ENCODE data around the gene PSMD3. TPM values are rescaled to one million over a fixed set of nuclear protein-coding genes. Genes with fewer than 3 reads are reported as not detected.

Gene PSMD3
- total RNA-seq, 2 experiments from 2014 or later: 90.3 to 92.2 TPM

- H3K4me3 Mint-ChIP-seq: no peak overlapping the region
- no peaks in the 10 kb centered on the region for H3K27me3 Mint-ChIP-seq
- POLR2A ChIA-PET: interaction anchor here (0.9 kb wide), 1 partner anchor 22 kb away, joined by 3 read pairs; the partner anchor contains the start of gene MED24
- no peak overlapping the region for H3K27ac Mint-ChIP-seq
- peaks cover 37% of the 10 kb centered on the region for H3K36me3 Mint-ChIP-seq (ENCODE audit: low read depth)
- CTCF ChIA-PET: interaction anchor here (1.1 to 1.7 kb wide), 2 partner anchors 19 to 53 kb away, joined by 3 to 4 read pairs; no protein-coding TSS in a partner anchor
- H3K4me1 Mint-ChIP-seq: no peaks in the 10 kb centered on the region
- no peak for DNase-seq
- H3K9me3 Mint-ChIP-seq: no peaks in the 10 kb centered on the region
Measured at GRCh38 chr17:40032322-40033320, 52.0 kb downstream of the PSMD3 start.

- no peak overlapping the region for H3K4me3 Mint-ChIP-seq
- POLR2A ChIA-PET: no interaction called here
- no peaks in the 10 kb centered on the region for H3K9me3 Mint-ChIP-seq
- H3K27ac Mint-ChIP-seq: no peak overlapping the region
- H3K36me3 Mint-ChIP-seq (ENCODE audit: low read depth): peaks cover 34% of the 10 kb centered on the region
- CTCF ChIA-PET: interaction anchor here (0.6 to 1.7 kb wide), 2 partner anchors 53 to 87 kb away, joined by 3 to 4 read pairs; no protein-coding TSS in a partner anchor
- no peaks in the 10 kb centered on the region for H3K4me1 Mint-ChIP-seq
- no peaks in the 10 kb centered on the region for H3K27me3 Mint-ChIP-seq
- no peak for DNase-seq
Measured at GRCh38 chr17:40033339-40033738, 52.7 kb downstream of the PSMD3 start.

DNA sequence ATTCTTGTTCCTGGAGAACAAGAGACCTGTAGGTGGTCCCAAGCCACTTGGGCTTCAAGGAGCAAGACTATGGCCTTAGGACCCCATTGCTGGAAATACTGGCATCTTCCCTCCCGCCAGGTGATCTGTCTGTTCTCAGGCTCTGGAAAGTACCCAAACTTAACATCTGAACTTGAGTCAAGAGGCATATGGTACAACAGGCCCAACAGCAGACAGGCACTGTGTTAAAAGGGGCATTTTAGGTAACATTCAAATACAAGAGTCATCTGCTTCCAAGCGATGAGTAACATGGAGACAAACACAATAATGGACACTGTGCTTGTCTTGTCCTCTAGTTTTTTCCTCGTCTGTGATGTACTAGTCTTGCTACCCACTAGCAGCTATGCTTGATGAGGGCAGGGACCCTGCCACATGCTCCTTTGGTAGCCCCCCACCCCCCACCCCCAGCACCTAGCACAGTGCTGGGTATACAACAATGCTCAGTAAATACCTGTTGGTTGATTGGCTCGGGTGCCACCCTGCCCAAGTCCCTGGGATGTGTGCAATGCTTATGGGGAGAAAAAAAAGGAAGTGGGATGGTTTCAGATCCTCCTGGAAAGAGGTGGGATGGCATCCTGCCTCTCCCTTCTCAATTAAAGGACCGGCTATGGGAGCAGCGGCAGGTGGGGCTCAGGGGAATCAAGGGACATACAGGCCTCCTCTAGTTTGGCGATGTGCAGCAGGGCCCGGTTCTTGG lies 54.0 kb downstream of the PSMD3 start:
- no peak for DNase-seq
- H3K4me1 Mint-ChIP-seq: no peaks in the 10 kb centered on the region
- no peaks in the 10 kb centered on the region for H3K27me3 Mint-ChIP-seq
- H3K36me3 Mint-ChIP-seq (ENCODE audit: low read depth): peaks cover 24% of the 10 kb centered on the region
- no peaks in the 10 kb centered on the region for H3K9me3 Mint-ChIP-seq
- ChIA-PET CTCF (interaction anchor here (1.1 to 1.5 kb wide), 3 partner anchors 41 to 78 kb away, joined by 3 to 4 read pairs (median 4); no protein-coding TSS in a partner anchor), POLR2A (interaction anchor here (1.3 kb wide), 1 partner anchor 8 kb away, joined by 4 read pairs; no protein-coding TSS in a partner anchor)
- H3K27ac Mint-ChIP-seq: no peak overlapping the region
- no peak overlapping the region for H3K4me3 Mint-ChIP-seq

- H3K4me3 Mint-ChIP-seq: no peak overlapping the region
- H3K36me3 Mint-ChIP-seq (ENCODE audit: low read depth): peaks cover 21% of the 10 kb centered on the region
- POLR2A ChIA-PET: interaction anchor here (1.3 kb wide), 1 partner anchor 9 kb away, joined by 4 read pairs; no protein-coding TSS in a partner anchor
Measured at GRCh38 chr17:40035162-40035559, 54.6 kb downstream of the PSMD3 start.

DNA sequence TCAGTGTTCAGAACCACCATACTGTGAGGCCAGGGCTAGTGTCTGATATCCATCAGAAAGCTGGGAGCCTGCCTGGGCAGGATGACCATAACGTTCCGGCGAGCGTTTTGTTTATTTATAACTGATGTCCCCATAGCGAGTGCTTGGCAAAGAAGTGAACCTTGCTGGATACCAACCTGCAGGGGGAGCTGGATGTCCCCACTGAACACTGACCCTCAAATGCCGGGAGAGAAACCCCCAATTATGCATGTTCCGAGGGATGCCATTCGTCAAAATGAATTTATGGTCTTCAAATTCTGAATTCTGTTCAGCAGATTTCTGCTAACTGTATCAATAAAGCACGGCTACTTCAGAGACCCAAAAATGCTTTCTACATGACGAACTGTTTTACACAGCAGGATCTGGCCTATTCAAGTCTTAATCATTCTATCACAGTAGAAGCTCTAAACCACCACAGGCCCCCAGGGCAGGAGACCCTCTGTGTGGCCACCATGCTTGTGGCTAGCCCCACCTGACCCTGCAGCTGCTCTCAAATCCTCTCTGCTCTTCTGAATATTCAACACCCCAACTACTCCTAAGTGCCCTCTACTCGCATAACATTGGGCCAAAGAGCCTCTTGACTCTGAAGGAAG lies 58.4 kb downstream of the PSMD3 start:
- Mint-ChIP-seq H3K9me3 (no peaks in the 10 kb centered on the region), H3K4me3 (no peak overlapping the region), H3K4me1 (no peaks in the 10 kb centered on the region), H3K27me3 (no peaks in the 10 kb centered on the region), H3K27ac (no peak overlapping the region), H3K36me3 (ENCODE audit: low read depth) (peaks cover 11% of the 10 kb centered on the region)
- CTCF ChIA-PET: interaction anchor here (1.2 to 5.0 kb wide), 4 partner anchors 12 to 47 kb away, joined by 5 to 27 read pairs (median 6); partner anchors contain the start of gene CSF3
- POLR2A ChIA-PET: interaction anchor here (1.5 kb wide), 1 partner anchor 14 kb away, joined by 4 read pairs; no protein-coding TSS in a partner anchor
- DNase-seq: no peak

More at GRCh38 chr17:40035162-40035559, 54.6 kb downstream of the PSMD3 start:
- CTCF ChIA-PET: interaction anchor here (1.1 to 5.0 kb wide), 4 partner anchors 9 to 78 kb away, joined by 3 to 27 read pairs (median 4); no protein-coding TSS in a partner anchor
- no peak overlapping the region for H3K27ac Mint-ChIP-seq
- H3K27me3 Mint-ChIP-seq: no peaks in the 10 kb centered on the region
- H3K9me3 Mint-ChIP-seq: no peaks in the 10 kb centered on the region
- no peaks in the 10 kb centered on the region for H3K4me1 Mint-ChIP-seq
- DNase-seq: no peak

GRCh38 chr17:40041196-40041595 lies 60.6 kb downstream of the PSMD3 start:
- no peaks in the 10 kb centered on the region for H3K9me3 Mint-ChIP-seq
- no peak overlapping the region for H3K27ac Mint-ChIP-seq
- POLR2A ChIA-PET: interaction anchor here (1.9 kb wide), 1 partner anchor 13 kb away, joined by 6 read pairs; the partner anchor contains the start of gene MED24
- no peak overlapping the region for H3K4me3 Mint-ChIP-seq
- no peaks in the 10 kb centered on the region for H3K4me1 Mint-ChIP-seq
- no peak for DNase-seq
- H3K36me3 Mint-ChIP-seq (ENCODE audit: low read depth): peaks cover 18% of the 10 kb centered on the region
- CTCF ChIA-PET: interaction anchor here (0.6 to 1.3 kb wide), 2 partner anchors 14 to 34 kb away, joined by 3 to 6 read pairs; no protein-coding TSS in a partner anchor
- no peaks in the 10 kb centered on the region for H3K27me3 Mint-ChIP-seq

Other genes starting within 250 kb of the PSMD3 start
- gene GRB7, start 242.9 kb upstream of the PSMD3 start, total RNA-seq: under 1 TPM; 0.30 to 0.40 TPM
- 10 to 100 TPM; 37.9 to 38.2 TPM for gene IKZF3, start 116.5 kb upstream of the PSMD3 start, total RNA-seq
- not detected for gene ZPBP2, start 112.6 kb upstream of the PSMD3 start, total RNA-seq
- 10 to 100 TPM; 41.2 to 41.4 TPM for gene GSDMB, start 62.2 kb upstream of the PSMD3 start, total RNA-seq
- 100 to 1,000 TPM; 104 to 111 TPM for gene ORMDL3, start 53.2 kb upstream of the PSMD3 start, total RNA-seq
- not detected for gene LRRC3C, start 53.1 kb upstream of the PSMD3 start, total RNA-seq
- gene GSDMA, start 17.8 kb upstream of the PSMD3 start, total RNA-seq: under 1 TPM; 0.33 to 0.78 TPM
- not detected for gene CSF3, start 34.6 kb downstream of the PSMD3 start, total RNA-seq
- 10 to 100 TPM; 82.2 to 84.2 TPM for gene MED24, start 73.6 kb downstream of the PSMD3 start, total RNA-seq
- gene THRA, start 82.2 kb downstream of the PSMD3 start, total RNA-seq: 1 to 10 TPM; 8.4 TPM
- gene NR1D1, start 119.8 kb downstream of the PSMD3 start, total RNA-seq: 1 to 10 TPM; 5.2 to 5.9 TPM
- gene MSL1, start 141.2 kb downstream of the PSMD3 start, total RNA-seq: 100 to 1,000 TPM; 102 to 103 TPM
- gene CASC3, start 159.7 kb downstream of the PSMD3 start, total RNA-seq: 10 to 100 TPM; 84.5 to 89.1 TPM
- gene RAPGEFL1, start 196.7 kb downstream of the PSMD3 start, total RNA-seq: 1 to 10 TPM; 4.7 to 6.0 TPM
- 10 to 100 TPM; 26.0 TPM for gene WIPF2, start 238.5 kb downstream of the PSMD3 start, total RNA-seq

Data from activated CD4-positive, alpha-beta memory T cell treated with anti-CD3 and anti-CD28 coated beads, Interleukin-2, amount 10 ng/mL, durations not matched to agents 7 days and 5 days (primary cell).